ENCODE data around the gene CCDC197. TPM values are rescaled to one million over a fixed set of nuclear protein-coding genes. Genes with fewer than 3 reads are reported as not detected.

Gene CCDC197
- total and polyA plus RNA-seq, 3 donors from 2014 or later: 5.6 to 31.0 (median 20.7) TPM

DNA sequence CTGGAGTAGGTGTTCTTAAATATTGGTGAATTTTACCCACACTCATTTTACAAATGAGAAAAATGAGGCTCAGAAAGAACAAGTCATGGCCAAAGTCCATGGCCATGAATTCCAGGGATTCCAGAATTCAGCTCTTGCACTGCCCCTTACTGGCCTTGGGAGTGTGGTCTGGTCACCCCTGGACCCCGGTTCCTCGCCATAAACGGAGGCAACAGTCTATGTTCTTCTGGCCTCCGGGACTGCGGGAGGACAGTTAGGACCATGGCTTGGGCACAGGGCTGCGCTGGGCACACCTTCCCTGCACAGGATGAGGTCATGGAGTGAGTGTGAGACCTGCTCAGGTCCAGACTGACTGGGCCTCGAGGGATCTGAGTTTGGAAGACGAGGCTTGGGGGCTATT, 6.9 kb downstream of the CCDC197 start:
- intact Hi-C loops (cut with DNase I; ENCODE audit: low total_unique reads): loop anchor here (5.0 kb wide), 1 partner anchor 67 kb away; no protein-coding TSS in a partner anchor
- Histone ChIP-seq H3K27me3 (no peaks in the 10 kb centered on the region), H3K4me3 (no peak overlapping the region), H3K4me1 (peaks cover 9% of the 10 kb centered on the region), H3K9me3 (no peaks in the 10 kb centered on the region), H3K27ac (no peak overlapping the region), H3K36me3 (ENCODE audit: low read depth, missing control alignments) (no peaks in the 10 kb centered on the region)
- WGBS, 2 donors: 44 to 65% methylated on average over 6 to 8 of the region's 8 CpGs
- no peak for DNase-seq
- TF ChIP-seq POLR2A (IDR thresholded peaks at IDR 0.05): no peak
- TF ChIP-seq, protein P1, sequence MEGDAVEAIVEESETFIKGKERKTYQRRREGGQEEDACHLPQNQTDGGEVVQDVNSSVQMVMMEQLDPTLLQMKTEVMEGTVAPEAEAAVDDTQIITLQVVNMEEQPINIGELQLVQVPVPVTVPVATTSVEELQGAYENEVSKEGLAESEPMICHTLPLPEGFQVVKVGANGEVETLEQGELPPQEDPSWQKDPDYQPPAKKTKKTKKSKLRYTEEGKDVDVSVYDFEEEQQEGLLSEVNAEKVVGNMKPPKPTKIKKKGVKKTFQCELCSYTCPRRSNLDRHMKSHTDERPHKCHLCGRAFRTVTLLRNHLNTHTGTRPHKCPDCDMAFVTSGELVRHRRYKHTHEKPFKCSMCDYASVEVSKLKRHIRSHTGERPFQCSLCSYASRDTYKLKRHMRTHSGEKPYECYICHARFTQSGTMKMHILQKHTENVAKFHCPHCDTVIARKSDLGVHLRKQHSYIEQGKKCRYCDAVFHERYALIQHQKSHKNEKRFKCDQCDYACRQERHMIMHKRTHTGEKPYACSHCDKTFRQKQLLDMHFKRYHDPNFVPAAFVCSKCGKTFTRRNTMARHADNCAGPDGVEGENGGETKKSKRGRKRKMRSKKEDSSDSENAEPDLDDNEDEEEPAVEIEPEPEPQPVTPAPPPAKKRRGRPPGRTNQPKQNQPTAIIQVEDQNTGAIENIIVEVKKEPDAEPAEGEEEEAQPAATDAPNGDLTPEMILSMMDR (IDR thresholded peaks at IDR 0.05): no peak

DNA sequence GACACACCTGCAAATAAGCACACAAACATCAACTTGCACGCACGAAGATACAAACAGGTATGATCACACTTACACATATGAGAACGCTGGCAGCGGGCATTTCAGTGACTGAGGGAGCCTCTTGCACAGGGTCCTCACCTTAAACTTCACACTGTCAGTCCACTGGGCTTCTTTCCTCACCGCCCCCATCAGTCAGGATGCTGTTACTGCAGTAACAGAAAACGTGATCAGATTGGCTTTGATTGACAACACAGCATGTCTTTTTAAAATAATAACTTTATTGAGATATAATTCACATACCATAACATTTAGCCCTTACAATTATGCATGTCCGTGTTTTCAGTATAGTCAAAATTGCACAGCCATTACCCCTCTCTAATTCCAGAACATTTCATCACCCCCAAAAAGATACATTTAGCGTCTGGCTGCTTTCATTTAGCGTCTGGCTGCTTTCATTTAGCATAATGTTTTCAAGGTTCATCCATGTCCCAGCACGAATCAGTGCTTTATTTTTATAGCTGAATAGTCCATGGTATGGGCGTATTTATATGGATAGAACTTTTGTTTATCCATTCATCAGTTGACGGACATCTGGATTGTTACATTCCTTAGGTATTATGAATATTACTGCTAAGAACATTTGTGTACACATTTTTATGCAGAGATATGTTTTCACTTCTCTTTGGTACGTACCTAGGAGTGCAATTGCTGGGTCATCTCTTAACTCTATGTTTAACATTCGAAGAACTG, 8.4 kb downstream of the CCDC197 start:
- TF ChIP-seq, protein P1 (IDR thresholded peaks at IDR 0.05): peak in 1 of 3 experiments; percentile 23
- TF ChIP-seq POLR2A (IDR thresholded peaks at IDR 0.05): no peak
- no peaks in the 10 kb centered on the region for H3K36me3 ChIP-seq (ENCODE audit: low read depth, missing control alignments)
- no peaks in the 10 kb centered on the region for H3K9me3 ChIP-seq
- 68 to 72% methylated on average over 14 of the region's 14 CpGs for WGBS, 2 donors
- H3K27me3 ChIP-seq: no peaks in the 10 kb centered on the region
- DNase-seq: no peak
- intact Hi-C loops (cut with DNase I; ENCODE audit: low total_unique reads): no loop called here
- peaks cover 9% of the 10 kb centered on the region for H3K4me1 ChIP-seq
- no peak overlapping the region for H3K4me3 ChIP-seq
- H3K27ac ChIP-seq: no peak overlapping the region

DNA sequence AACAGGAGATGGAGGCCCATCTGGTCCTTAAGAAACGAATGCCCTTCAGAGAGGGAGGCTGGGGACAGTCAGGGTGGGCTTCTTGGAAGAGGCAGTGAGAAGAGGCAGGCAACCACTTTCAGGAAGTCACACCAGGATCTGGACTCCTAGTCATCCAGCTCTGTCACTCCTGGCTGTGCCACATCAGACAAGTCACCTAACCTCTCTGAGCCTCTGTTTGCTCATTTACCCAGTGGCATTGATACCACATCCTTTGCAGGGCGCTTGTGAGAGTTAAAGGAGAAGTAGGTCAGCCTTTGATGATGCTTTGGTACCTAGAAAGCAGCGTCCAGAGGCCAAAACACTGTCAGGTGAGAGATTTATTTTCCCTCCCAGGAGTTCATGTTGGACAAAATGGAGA, 11.1 kb downstream of the CCDC197 start:
- H3K9me3 ChIP-seq: no peaks in the 10 kb centered on the region
- 77 to 95% methylated on average over 3 of the region's 3 CpGs for WGBS, 2 donors
- intact Hi-C loops (cut with DNase I; ENCODE audit: low total_unique reads): no loop called here
- no peak for DNase-seq
- no peaks in the 10 kb centered on the region for H3K36me3 ChIP-seq (ENCODE audit: low read depth, missing control alignments)
- H3K27me3 ChIP-seq: no peaks in the 10 kb centered on the region
- TF ChIP-seq, protein P1 (IDR thresholded peaks at IDR 0.05): no peak
- no peak for TF ChIP-seq POLR2A (IDR thresholded peaks at IDR 0.05)
- no peak overlapping the region for H3K27ac ChIP-seq
- no peak overlapping the region for H3K4me3 ChIP-seq
- H3K4me1 ChIP-seq: no peaks in the 10 kb centered on the region

DNA sequence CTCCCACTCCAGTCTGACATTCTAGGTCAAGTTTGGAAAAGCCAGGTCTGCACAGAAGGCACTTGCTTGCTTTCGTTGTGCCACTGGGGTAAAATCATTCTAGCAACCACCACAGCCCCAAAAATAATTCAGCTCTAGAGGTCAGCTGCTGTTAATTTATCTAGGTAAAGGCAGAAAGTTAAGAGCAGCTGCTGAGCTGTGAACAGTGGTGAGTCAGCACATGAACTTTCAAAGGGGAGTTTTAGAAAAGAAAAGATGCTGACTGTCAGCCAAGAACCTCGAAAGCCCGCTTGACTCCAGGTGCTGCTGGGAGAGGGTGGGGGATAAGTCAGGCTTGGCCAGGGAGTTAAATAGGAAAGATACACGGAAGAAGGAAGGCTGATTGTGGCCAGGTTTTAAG, 12.7 kb downstream of the CCDC197 start:
- Histone ChIP-seq H3K4me1 (no peaks in the 10 kb centered on the region), H3K27ac (no peak overlapping the region), H3K27me3 (no peaks in the 10 kb centered on the region), H3K36me3 (ENCODE audit: low read depth, missing control alignments) (no peaks in the 10 kb centered on the region), H3K4me3 (no peak overlapping the region), H3K9me3 (no peaks in the 10 kb centered on the region)
- intact Hi-C loops (cut with DNase I; ENCODE audit: low total_unique reads): no loop called here
- 25 to 44% methylated on average over 4 of the region's 4 CpGs for WGBS, 2 donors
- TF ChIP-seq POLR2A (IDR thresholded peaks at IDR 0.05): no peak
- TF ChIP-seq, protein P1 (IDR thresholded peaks at IDR 0.05): no peak
- DNase-seq: no peak

DNA sequence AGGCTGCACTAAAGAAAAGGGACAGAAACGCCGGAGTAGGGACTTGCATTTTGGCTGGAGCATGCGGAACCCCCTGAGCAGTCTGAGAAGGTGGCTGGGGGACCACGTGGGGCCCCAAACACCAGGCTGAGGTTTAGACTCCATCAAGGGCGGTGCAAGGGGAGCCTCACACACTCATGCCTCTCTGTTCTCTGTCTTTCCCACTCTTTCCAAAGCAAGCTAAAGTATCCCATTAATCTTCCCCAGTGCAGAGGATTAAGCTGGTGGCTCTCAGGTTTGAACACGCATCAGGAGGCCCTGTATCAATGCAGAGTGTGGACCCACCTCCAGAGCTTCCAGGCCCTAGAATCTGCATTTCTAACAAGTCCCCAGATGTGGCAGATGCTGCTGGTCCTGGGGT, 13.5 kb downstream of the CCDC197 start:
- intact Hi-C loops (cut with DNase I; ENCODE audit: low total_unique reads): no loop called here
- Histone ChIP-seq H3K4me3 (no peak overlapping the region), H3K27me3 (no peaks in the 10 kb centered on the region), H3K36me3 (ENCODE audit: low read depth, missing control alignments) (no peaks in the 10 kb centered on the region), H3K4me1 (no peaks in the 10 kb centered on the region), H3K9me3 (no peaks in the 10 kb centered on the region), H3K27ac (no peak overlapping the region)
- 86 to 92% methylated on average over 6 of the region's 6 CpGs for WGBS, 2 donors
- no peak for DNase-seq
- TF ChIP-seq, protein P1 (IDR thresholded peaks at IDR 0.05): no peak
- TF ChIP-seq POLR2A (IDR thresholded peaks at IDR 0.05): no peak

All from testis (tissue), 3 donors.